CD4-positive, alpha-beta T cell treated with Interleukin-12 subunit alpha and Interleukin-12 subunit beta, for 1 hour (primary cell): Measurements from ENCODE around the gene OR51D1.
A peak's percentile ranks its signal among the peaks of the same experiment; 100 is the strongest.

ENCODE experiments used
- DNase-seq: peaks from one replicate; pipeline ENCODE4 v3.0.0-alpha.2; 2020

Gene OR51D1

GRCh38 chr11:4636962-4637661 is at the start of gene OR51D1:
Gene OR51D1, plus strand, starts transcription at chr11:4637477. Its CDS starts 2,314 bp downstream, at chr11:4639791.
- peak; percentile 61 for DNase-seq

- no peak for DNase-seq
Measured at GRCh38 chr11:4589017-4589416, 48.3 kb upstream of the OR51D1 start.

GRCh38 chr11:4593739-4594138 is 43.5 kb upstream of the OR51D1 start, which contains the start of gene OR52I1:
Gene OR52I1, plus strand, starts transcription at chr11:4594039. Its CDS starts 0 bp downstream, at chr11:4594039.
- no peak for DNase-seq

- DNase-seq, result no peak
Measured at GRCh38 chr11:4605057-4605456, 32.2 kb upstream of the OR51D1 start.

GRCh38 chr11:4606231-4607015 is 30.9 kb upstream of the OR51D1 start:
- DNase-seq, result no peak

- no peak for DNase-seq
Measured at GRCh38 chr11:4607096-4607495, 30.2 kb upstream of the OR51D1 start.

- peak; percentile 95 for DNase-seq
Measured at GRCh38 chr11:4607781-4608666, 29.3 kb upstream of the OR51D1 start, which contains the start of gene TRIM68. Gene TRIM68, minus strand, starts transcription at chr11:4608231. Its CDS starts 2,727 bp downstream, at chr11:4605504.

- DNase-seq, result peak; percentile 33
Measured at GRCh38 chr11:4610258-4610935, 26.9 kb upstream of the OR51D1 start.

- no peak for DNase-seq
Measured at GRCh38 chr11:4611986-4612385, 25.3 kb upstream of the OR51D1 start.

- DNase-seq, result no peak
Measured at GRCh38 chr11:4615856-4616444, 21.3 kb upstream of the OR51D1 start.

- DNase-seq, result no peak
Measured at GRCh38 chr11:4619514-4619913, 17.8 kb upstream of the OR51D1 start.

GRCh38 chr11:4626207-4627099 is 10.8 kb upstream of the OR51D1 start:
- peak; percentile 33 for DNase-seq

GRCh38 chr11:4636136-4636535 is 1.1 kb upstream of the OR51D1 start:
- DNase-seq, result no peak

- no peak for DNase-seq
Measured at GRCh38 chr11:4637662-4638047, 378 bp downstream of the OR51D1 start.

- no peak for DNase-seq
Measured at GRCh38 chr11:4639931-4640330, 2.7 kb downstream of the OR51D1 start.

- DNase-seq, result no peak
Measured at GRCh38 chr11:4641501-4641900, 4.2 kb downstream of the OR51D1 start.

- DNase-seq, result no peak
Measured at GRCh38 chr11:4642043-4642442, 4.8 kb downstream of the OR51D1 start.

GRCh38 chr11:4643076-4643475 is 5.8 kb downstream of the OR51D1 start:
- no peak for DNase-seq

GRCh38 chr11:4643682-4644081 is 6.4 kb downstream of the OR51D1 start, which contains the start of gene OR51E1:
Gene OR51E1, plus strand, starts transcription at chr11:4643982. Its CDS starts 8,545 bp downstream, at chr11:4652527.
- DNase-seq, result no peak

- DNase-seq, result no peak
Measured at GRCh38 chr11:4644233-4644632, 7.0 kb downstream of the OR51D1 start.

GRCh38 chr11:4645974-4646373 is 8.7 kb downstream of the OR51D1 start:
- DNase-seq, result no peak
